Parathyroid adenoma (tissue), 2 donors: ENCODE measurements around the gene HSFX2.
"Not testable (repeated sequence)": the region's sequence is repeated elsewhere in the genome, so short reads cannot be mapped to it uniquely, and the experiment has no call there.

Source experiments
- H2AFZ ChIP-seq: fragments of 300-600 bp; sonication (generic); one replicate; pipeline ENCODE4 v1.7.0; 2017; ENCODE audit warnings: antibody characterized with exemption, mild to moderate bottlenecking
- H3K27ac ChIP-seq: fragments of 300-600 bp; sonication (generic); one replicate; pipeline ENCODE4 v1.7.0; 2017
- H3K27me3 ChIP-seq: fragments of 300-600 bp; sonication (generic); one replicate; pipeline ENCODE4 v1.7.0; 2017; ENCODE audit warnings: low read length; ENCODE audit not compliant: control insufficient read depth, insufficient read depth
- H3K36me3 ChIP-seq: fragments of 300-600 bp; sonication (generic); one replicate; pipeline ENCODE4 v1.7.0; 2017; ENCODE audit warnings: low read length; ENCODE audit not compliant: control insufficient read depth, insufficient read depth
- H3K4me1 ChIP-seq: fragments of 300-600 bp; sonication (generic); one replicate; pipeline ENCODE4 v1.7.0; 2017; ENCODE audit warnings: control low read depth
- H3K4me2 ChIP-seq: fragments of 300-600 bp; sonication (generic); one replicate; pipeline ENCODE4 v1.7.0; 2017; ENCODE audit warnings: low read length
- H3K4me3 ChIP-seq: fragments of 300-600 bp; sonication (generic); one replicate; pipeline ENCODE4 v1.7.0; 2017; ENCODE audit warnings: low read depth, low read length
- H3K79me2 ChIP-seq: fragments of 300-600 bp; sonication (generic); one replicate; pipeline ENCODE4 v1.7.0; 2017; ENCODE audit warnings: control low read depth
- H3K9ac ChIP-seq: fragments of 300-600 bp; sonication (generic); one replicate; pipeline ENCODE4 v1.7.0; 2017; ENCODE audit warnings: mild to moderate bottlenecking
- H3K9me3 ChIP-seq: fragments of 300-600 bp; sonication (generic); one replicate; pipeline ENCODE4 v1.7.0; 2017; ENCODE audit warnings: low read length; ENCODE audit not compliant: control insufficient read depth
- CTCF ChIP-seq: fragments of 300-600 bp; sonication (generic); IDR thresholded peaks from one replicate; pipeline ENCODE4 v1.7.0; 2017; ENCODE audit warnings: antibody characterized with exemption, mild to moderate bottlenecking
- donor health status: primary hyperparathyroidism.

Gene HSFX2

DNA sequence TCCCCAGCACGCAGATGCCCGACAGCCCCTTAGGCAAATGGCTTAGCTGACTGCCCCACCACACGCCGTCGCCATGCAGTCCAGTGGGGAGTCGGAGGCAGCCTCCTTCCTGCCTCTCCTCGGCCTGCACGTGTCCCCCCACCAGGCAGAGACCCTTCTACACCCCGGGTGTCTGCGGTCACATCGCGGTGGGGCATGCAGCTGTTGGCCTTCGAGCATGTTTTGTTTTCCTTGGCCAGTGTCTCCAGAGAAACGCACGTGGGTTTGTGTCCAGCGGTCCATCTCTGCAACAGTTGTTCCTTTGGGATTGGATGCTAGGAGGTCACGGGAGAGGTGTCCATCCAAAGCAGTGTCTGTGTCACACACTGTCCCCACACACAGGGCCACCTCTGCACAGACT is at the start of gene HSFX2:
Gene HSFX2 (minus strand): TSS at position 101 of the 400 bp plus-strand sequence. CDS start 614 bp downstream, outside the sequence.
- not testable (repeated sequence) for H2AFZ ChIP-seq, H3K4me2 ChIP-seq, H3K27me3 ChIP-seq, H3K9me3 ChIP-seq, H3K4me1 ChIP-seq, H3K4me3 ChIP-seq, H3K36me3 ChIP-seq, H3K27ac ChIP-seq, H3K79me2 ChIP-seq, H3K9ac ChIP-seq

DNA sequence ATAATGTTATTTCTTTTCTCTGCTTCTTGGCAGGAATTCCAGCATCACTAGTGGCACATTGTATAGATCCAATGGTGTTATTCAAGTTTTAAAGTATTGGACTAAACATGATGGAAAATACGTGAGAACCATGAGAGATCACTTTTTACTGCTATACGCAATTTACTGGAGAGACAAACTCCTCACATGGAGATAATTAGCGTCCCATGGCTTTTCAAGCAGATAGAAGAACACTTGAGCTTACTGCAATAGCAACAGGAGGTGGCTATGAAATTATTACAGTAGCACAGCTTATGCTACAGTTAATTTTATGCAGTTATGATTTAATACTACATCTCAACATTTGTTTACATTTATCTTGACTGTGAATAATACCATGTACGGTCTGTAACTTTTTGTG is 48.4 kb upstream of the HSFX2 start:
- Histone ChIP-seq H3K9ac (no peak overlapping the region), H3K9me3 (no peaks in the 10 kb centered on the region), H3K27ac (no peak overlapping the region), H3K4me2 (no peak overlapping the region), H3K27me3 (no peaks in the 10 kb centered on the region), H3K4me1 (no peaks in the 10 kb centered on the region), H2AFZ (no peak overlapping the region), H3K79me2 (no peaks in the 10 kb centered on the region), H3K4me3 (no peak overlapping the region), H3K36me3 (no peaks in the 10 kb centered on the region)
- TF ChIP-seq CTCF = no peak

DNA sequence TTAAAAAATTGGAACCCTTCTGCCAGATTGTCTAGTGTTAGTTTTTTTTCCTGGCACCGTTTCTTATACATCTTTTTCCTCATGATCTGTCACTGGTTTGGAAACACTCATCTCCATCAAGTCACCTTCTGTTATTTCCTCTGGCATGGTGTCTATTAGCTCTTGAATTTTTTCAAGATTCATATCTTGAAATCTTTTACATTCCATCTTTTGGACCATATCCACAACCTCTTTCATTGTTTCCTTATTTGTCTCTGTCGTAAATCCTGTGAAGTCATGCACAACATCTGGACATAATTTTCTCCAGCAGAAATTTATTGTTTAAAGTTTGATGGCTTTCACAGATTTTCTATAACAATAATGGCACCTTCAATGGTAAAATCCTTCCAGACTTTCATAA is 46.7 kb upstream of the HSFX2 start:
- Histone ChIP-seq H3K27ac (no peak overlapping the region), H3K4me3 (no peak overlapping the region), H3K27me3 (no peaks in the 10 kb centered on the region), H2AFZ (no peak overlapping the region), H3K9ac (no peak overlapping the region), H3K79me2 (no peaks in the 10 kb centered on the region), H3K4me1 (no peaks in the 10 kb centered on the region), H3K9me3 (no peaks in the 10 kb centered on the region), H3K4me2 (no peak overlapping the region), H3K36me3 (no peaks in the 10 kb centered on the region)
- TF ChIP-seq CTCF = no peak

DNA sequence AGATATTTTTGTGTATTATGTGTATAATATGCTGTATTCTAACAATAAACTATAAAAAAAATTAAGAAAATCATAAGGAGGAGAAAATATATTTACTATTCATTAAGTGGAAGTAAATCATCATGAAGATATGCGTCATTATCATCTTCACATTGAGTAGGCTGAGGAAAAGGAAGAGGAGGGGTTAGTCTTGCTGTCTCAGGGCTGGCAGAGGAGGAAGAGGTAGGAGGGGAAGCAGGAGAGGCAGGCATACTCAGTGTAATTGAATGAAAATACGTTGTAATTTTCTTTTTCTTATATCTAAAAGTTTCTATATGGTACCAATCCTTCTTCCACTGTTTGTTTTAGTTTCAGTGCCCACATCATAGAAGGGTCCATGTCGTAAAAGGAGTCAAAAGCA is 46.3 kb upstream of the HSFX2 start:
- no peak overlapping the region for H3K27ac ChIP-seq

GRCh38 chrX:149639568-149639967 is 44.5 kb upstream of the HSFX2 start:
- H3K9me3 ChIP-seq = no peaks in the 10 kb centered on the region
- no peaks in the 10 kb centered on the region for H3K79me2 ChIP-seq
- H2AFZ ChIP-seq = no peak overlapping the region
- no peaks in the 10 kb centered on the region for H3K4me1 ChIP-seq
- no peak overlapping the region for H3K9ac ChIP-seq
- no peak overlapping the region for H3K4me3 ChIP-seq
- H3K27me3 ChIP-seq = no peaks in the 10 kb centered on the region
- no peak for TF ChIP-seq CTCF
- no peak overlapping the region for H3K4me2 ChIP-seq
- H3K36me3 ChIP-seq = no peaks in the 10 kb centered on the region
- H3K27ac ChIP-seq = no peak overlapping the region

More for the DNA sequence above, 46.3 kb upstream of the HSFX2 start:
- Histone ChIP-seq H3K79me2 (no peaks in the 10 kb centered on the region), H3K9me3 (no peaks in the 10 kb centered on the region), H3K4me3 (no peak overlapping the region), H3K27me3 (no peaks in the 10 kb centered on the region), H2AFZ (no peak overlapping the region), H3K36me3 (no peaks in the 10 kb centered on the region), H3K9ac (no peak overlapping the region), H3K4me2 (no peak overlapping the region), H3K4me1 (no peaks in the 10 kb centered on the region)
- TF ChIP-seq CTCF = no peak
